ENCODE results near the gene MANSC1. TPM values are rescaled to one million over a fixed set of nuclear protein-coding genes. Genes with fewer than 3 reads are reported as not detected.

The MANSC1 gene
- total RNA-seq = 7.0 and 7.1 TPM in 2 replicates

GRCh38 chr12:12349711-12350665 is at the start of gene MANSC1:
TSS of gene MANSC1 (minus strand) at chr12:12350242. CDS start at chr12:12343314, 6,928 bp downstream.

GRCh38 chr12:12356896-12357718 is 7.1 kb upstream of the MANSC1 start, which contains the start of gene BORCS5:
TSS of gene BORCS5 (plus strand) at chr12:12357078. CDS start at chr12:12357452, 374 bp downstream.

Other genes starting within 250 kb of the MANSC1 start
- gene LRP6, start 83.2 kb downstream of the MANSC1 start, total RNA-seq = 55.8 and 67.1 TPM in 2 replicates
- 3.5 and 6.1 TPM in 2 replicates for gene BORCS5, start 6.8 kb upstream of the MANSC1 start, total RNA-seq
- gene DUSP16, start 212.6 kb upstream of the MANSC1 start, total RNA-seq = 5.4 and 5.7 TPM in 2 replicates

All from dermis lymphatic vessel endothelial cell (primary cell).